HG02852 (cell line): ENCODE data around the gene USP36.
A peak's percentile ranks its signal among the peaks of the same experiment; 100 is the strongest.
"Not testable (repeated sequence)": the region's sequence is repeated elsewhere in the genome, so short reads cannot be mapped to it uniquely, and the experiment has no call there.

ENCODE experiments used
- ATAC-seq: cut with Tn5 transposase; IDR thresholded peaks from one replicate; pipeline ENCODE4 v1.9.1; 2021; ENCODE audit warnings: mild to moderate bottlenecking, moderate library complexity; ENCODE audit not compliant: unreplicated experiment

Gene USP36

GRCh38 chr17:78794399-78794798 is 46.2 kb downstream of the USP36 start:
- no peak for ATAC-seq

DNA sequence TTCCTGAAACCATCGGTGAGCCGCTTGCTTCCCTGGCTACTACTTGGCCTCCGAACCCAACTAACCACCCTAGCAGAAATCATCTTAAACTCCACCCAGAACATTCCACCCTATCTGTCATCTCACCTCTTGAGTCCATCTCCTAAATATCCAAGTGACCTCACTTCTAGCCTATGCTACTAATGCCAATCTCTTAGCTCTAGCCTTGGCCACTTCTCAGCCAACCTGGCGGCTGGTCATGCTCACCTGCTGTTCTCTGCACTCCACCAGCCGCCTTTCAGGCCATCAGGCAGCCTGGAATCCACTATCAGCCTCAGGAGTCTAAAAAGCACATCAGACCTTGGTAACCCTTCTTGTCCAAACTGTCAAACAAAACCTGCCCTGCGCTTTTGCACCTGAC is 46.6 kb downstream of the USP36 start:
- ATAC-seq, result no peak

DNA sequence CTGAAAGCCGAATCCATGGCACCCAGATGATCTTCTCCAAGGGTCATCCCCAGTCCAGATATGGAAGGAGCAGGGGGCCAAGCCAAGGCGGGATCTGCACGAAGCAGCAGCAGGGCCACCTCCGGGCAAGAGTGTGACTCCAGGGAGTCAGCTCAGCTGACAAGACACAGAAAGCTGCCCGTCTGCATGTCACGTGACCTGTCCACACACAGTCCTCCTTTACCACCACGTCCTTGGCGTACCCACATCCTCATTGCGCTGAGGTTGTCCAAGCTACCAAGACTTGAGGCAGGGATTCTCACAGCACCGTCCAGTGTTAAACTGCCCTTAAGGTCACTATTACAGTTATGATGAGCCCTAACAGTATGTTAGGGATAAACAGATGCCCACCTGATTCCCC is 47.2 kb downstream of the USP36 start:
- ATAC-seq, result no peak

DNA sequence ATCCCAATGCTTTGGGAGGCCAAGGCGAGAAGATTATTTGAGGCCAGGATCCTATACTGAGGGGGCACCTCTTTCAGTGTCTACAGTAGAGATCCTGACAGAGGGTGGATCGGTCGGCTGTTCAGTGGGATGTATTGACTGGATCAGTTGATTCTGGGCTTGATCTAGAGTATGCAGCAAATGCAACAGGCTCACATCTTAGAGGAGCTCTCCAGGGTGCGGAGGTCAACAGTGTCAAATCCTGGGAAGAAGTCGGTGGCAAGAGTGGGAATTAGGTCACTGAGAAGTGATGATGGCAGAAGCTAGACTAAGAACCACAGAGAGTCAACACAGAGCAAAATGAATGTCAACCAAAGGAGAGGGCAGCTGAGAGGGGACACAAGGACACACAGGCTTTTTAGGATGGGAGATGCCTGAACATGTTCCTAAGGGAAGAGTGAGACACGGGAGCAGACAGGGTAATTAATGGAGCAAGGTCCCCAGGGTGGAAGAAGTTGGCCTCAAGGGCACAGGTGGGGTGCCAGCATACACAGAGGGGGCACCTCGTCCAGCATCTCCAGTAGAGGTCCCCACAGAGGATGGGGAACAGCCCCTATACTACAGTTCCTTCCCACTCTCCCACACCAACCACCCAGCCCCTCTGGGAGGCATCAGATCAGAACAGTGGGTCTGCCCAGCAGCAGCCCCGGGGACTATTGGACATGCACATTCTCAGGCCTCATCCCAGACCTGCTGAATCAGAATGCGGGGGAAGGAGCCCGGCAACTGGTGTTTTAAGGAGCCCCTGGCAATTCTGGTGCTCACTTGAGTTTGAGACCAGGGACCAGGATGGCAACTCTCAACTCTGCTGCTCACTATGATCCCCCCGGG is 48.5 kb downstream of the USP36 start:
- no peak for ATAC-seq

DNA sequence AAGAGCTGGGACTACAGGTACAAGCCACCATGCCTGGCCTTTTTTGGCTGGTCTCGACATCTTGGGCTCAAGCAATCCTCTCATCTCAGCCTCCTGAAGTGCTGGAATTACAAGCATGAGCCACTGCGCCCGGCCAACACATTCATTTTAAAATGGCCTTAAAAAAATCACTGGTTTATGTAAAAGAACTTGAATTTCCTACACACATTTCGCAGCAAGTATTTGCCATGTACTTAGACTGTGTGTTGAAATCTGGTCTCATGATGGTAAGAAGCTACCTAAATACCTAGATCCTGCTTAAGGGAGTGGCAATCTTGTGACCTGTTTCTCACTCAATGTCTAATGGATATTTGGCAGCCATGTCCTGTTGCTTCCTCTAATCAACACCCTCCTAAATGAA is 50.1 kb downstream of the USP36 start:
- no peak for ATAC-seq

DNA sequence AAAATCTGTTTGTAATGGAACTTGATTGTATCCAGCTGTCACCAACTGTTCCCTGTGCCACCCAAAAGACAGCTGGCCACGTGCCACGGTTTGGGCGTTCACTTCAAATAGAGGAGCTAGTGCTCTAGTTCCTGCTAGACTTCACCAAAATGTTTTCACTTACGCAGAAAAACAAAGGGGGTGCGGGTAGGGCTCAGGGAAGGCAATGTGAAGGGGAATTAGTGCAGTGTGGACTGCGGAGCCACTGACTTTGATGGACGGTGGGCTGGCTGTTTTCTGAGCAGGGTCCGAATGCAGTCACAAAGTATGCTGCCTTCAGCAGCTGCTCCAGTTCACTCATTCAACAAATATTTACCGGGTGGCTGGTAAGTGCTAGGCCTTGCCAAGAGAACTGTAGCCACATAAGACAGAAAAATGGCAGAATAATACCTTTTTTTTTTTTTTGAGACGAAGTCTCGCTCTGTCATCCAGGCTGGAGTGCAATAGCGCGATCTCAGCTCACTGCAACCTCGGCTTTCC is 50.9 kb downstream of the USP36 start:
- no peak for ATAC-seq

DNA sequence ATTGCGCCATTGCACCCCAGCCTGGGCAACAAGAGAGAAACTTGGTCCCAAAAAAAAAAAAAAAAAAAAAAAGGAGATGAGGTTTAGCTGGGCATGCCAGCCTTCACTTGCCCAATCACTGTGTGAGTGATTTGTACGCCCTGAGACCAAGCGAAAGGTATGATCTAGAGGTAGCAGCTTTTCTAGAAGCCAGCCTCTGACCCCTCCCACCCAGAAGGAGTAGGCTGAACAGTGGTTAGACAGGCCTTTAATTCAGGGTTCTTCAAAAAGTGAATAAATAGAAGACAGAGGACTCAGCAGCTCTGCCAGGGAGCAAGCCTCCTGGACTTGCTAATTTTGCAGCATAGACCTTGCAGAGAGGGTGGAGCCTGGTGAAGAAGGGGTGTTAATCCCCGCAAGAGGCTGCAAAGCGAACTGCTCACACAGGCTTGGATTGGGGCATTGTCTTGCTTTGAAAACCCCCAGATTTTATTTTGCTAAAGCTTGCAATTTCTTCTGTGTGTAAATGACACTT is 51.4 kb downstream of the USP36 start:
- ATAC-seq, result no peak

DNA sequence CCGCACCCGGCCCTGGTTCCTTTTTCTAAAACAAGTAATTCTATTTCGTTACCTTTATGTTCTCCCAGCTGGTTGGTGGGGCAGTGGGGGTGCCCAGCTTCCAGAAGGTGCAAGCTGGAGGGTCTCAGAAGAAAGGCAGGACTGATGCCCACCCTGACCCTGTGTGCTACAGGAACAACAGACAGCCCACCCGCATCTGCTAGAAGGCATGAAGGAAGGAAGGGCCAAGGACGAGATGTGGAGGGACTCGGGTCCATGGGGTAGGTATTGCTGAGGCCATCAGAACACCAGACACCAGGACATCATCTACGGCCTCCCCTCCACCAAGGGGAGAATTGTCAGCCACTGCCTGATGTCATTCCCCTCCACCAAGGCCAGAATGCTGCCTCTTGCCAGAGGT is 52.2 kb downstream of the USP36 start:
- no peak for ATAC-seq

- no peak for ATAC-seq
These were observed 53.2 kb downstream of the USP36 start for GRCh38 chr17:78787444-78787843.

DNA sequence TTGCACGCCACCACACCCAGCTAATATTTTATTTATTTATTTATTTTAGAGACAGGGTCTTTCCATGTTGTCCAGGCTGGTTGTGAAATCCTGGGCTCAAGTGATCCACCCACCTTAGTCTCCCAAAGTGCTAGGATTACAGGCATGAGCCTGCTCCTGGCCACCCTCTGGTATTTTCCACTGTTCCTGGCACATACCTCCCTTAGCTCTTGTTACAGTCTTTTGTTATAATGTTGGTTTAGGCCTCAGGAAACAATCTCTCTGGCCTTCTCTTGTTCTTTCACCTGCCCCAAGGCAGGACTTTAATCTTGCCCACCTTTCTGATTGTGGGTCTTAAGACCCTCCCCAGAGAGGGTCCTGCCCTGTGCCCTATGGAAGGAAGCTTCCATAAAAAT is 55.0 kb downstream of the USP36 start:
- no peak for ATAC-seq

DNA sequence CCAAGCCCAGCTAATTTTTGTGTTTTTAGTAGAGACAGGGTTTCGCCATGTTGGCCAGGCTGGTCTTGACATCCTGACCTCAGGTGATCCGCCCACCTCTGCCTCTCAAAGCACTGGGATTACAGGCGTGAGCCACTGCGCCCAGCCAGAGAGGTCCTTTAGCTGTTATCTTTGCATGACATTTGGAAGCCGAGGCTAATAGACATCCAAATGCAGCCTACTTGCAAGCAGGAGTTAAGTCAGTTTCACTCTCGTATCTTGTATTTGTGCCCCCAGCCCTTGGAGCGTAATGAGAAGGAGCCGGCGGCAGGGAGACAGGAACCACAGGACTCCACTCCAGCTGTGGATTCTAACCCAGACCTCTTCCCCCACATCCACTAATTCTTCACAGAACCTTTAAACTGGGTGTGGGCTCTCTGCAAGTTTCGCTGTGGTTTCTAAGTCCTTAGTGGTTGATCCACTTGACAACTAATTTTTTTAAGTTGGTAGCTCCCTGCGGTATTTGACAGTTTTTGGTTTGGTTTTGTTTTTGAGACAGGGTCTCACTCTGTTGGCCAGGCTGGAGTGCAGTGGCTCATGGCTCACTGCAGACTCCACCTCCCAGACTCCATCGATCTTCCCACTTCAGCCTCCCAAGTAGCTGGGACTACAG is 55.5 kb downstream of the USP36 start:
- no peak for ATAC-seq

GRCh38 chr17:78784352-78784751 is 56.3 kb downstream of the USP36 start:
- ATAC-seq, result no peak

GRCh38 chr17:78783711-78784324 is 56.8 kb downstream of the USP36 start:
- ATAC-seq, result no peak

- peak; percentile 15 for ATAC-seq
These were observed 58.7 kb downstream of the USP36 start, which contains the start of gene CYTH1 for GRCh38 chr17:78781893-78782304. TSS of gene CYTH1 (minus strand) at chr17:78782273. CDS start at chr17:78782223, 50 bp downstream.

- ATAC-seq, result peak; percentile 14
These were observed 59.3 kb downstream of the USP36 start for GRCh38 chr17:78781104-78781892.

DNA sequence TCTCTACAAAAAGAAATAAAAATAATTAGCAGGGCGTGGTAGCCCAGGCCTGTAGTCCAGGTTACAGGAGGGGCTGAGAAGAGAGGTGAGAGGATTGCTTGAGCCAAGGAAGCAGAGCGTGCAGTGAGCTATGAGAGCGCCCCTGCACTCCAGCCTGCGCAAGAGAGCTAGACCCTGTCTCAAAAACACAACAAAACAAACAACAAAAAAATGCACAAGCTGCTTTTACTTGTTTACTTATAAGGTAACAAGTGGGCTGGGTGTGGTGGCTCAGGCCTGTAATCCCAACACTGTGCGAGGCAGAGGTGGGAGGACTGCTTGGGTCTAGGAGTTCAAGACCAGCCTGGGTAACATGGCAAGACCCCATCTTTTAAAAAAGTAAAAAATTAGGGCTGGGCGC is 60.3 kb downstream of the USP36 start:
- no peak for ATAC-seq

- ATAC-seq, result no peak
These were observed 60.8 kb downstream of the USP36 start for GRCh38 chr17:78779850-78780249.

DNA sequence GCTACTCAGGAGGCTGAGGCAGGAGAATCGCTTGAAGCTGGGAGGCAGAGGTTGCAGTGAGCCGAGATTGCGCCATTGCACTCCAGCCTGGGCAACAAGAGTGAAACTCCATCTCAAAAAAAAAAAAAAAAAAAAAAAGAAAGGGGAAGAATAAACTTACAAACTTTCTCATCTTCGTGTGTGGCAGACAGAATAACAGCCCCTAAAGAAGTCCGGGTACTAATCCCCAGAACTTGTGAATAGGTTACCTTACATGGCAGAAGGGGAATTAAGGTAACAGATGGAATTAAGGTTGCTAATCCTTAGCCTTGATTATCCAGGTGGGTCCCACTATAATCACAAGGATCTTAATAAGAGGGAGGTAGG is 61.3 kb downstream of the USP36 start:
- not testable (repeated sequence) for ATAC-seq

GRCh38 chr17:78777881-78778280 is 62.7 kb downstream of the USP36 start:
- ATAC-seq, result no peak

- no peak for ATAC-seq
These were observed 65.5 kb downstream of the USP36 start for GRCh38 chr17:78774956-78775571.
